NCI-H226 (cell line): Measurements from ENCODE around the gene NDEL1.
A peak's percentile ranks its signal among the peaks of the same experiment; 100 is the strongest.

Experiments
- DNase-seq: peaks from one replicate; pipeline ENCODE4 v3.0.0-alpha.2; 2015

NDEL1 gene

GRCh38 chr17:8480011-8480976, 44.6 kb downstream of the NDEL1 start:
- DNase-seq: no peak

GRCh38 chr17:8481089-8481488, 45.4 kb downstream of the NDEL1 start:
- no peak for DNase-seq

- DNase-seq: no peak
Observed at GRCh38 chr17:8481703-8482102, 46.0 kb downstream of the NDEL1 start.

GRCh38 chr17:8482546-8482945, 46.9 kb downstream of the NDEL1 start:
- no peak for DNase-seq

- no peak for DNase-seq
Observed at GRCh38 chr17:8484465-8484864, 48.8 kb downstream of the NDEL1 start.

- no peak for DNase-seq
Observed at GRCh38 chr17:8485491-8485890, 49.8 kb downstream of the NDEL1 start.

GRCh38 chr17:8487130-8487645, 51.5 kb downstream of the NDEL1 start:
- no peak for DNase-seq

- DNase-seq: no peak
Observed at GRCh38 chr17:8487743-8488142, 52.1 kb downstream of the NDEL1 start.

GRCh38 chr17:8488491-8488890, 52.8 kb downstream of the NDEL1 start:
- DNase-seq: no peak

GRCh38 chr17:8488901-8489300, 53.2 kb downstream of the NDEL1 start:
- peak; percentile 82 for DNase-seq

- DNase-seq: no peak
Observed at GRCh38 chr17:8489841-8490240, 54.2 kb downstream of the NDEL1 start.

- no peak for DNase-seq
Observed at GRCh38 chr17:8490256-8491023, 54.8 kb downstream of the NDEL1 start.

- no peak for DNase-seq
Observed at GRCh38 chr17:8492121-8492520, 56.4 kb downstream of the NDEL1 start.

- DNase-seq: no peak
Observed at GRCh38 chr17:8494021-8494420, 58.3 kb downstream of the NDEL1 start.

- no peak for DNase-seq
Observed at GRCh38 chr17:8494506-8495111, 58.9 kb downstream of the NDEL1 start.

- DNase-seq: no peak
Observed at GRCh38 chr17:8496081-8496480, 60.4 kb downstream of the NDEL1 start.

- DNase-seq: no peak
Observed at GRCh38 chr17:8499171-8499570, 63.5 kb downstream of the NDEL1 start.

- DNase-seq: no peak
Observed at GRCh38 chr17:8499614-8500013, 63.9 kb downstream of the NDEL1 start.

GRCh38 chr17:8500609-8501008, 64.9 kb downstream of the NDEL1 start:
- no peak for DNase-seq

- no peak for DNase-seq
Observed at GRCh38 chr17:8502126-8502525, 66.4 kb downstream of the NDEL1 start.

GRCh38 chr17:8503368-8503767, 67.7 kb downstream of the NDEL1 start:
- DNase-seq: no peak

- DNase-seq: no peak
Observed at GRCh38 chr17:8503807-8504206, 68.1 kb downstream of the NDEL1 start.

- no peak for DNase-seq
Observed at GRCh38 chr17:8504460-8505207, 69.0 kb downstream of the NDEL1 start.
